GM19238 (cell line): ENCODE data around the gene SBNO2.

ENCODE experiments used
- DNase-seq: peaks from one replicate; pipeline ENCODE4 v3.0.0; 2011; ENCODE audit warnings: low spot score; ENCODE audit not compliant: insufficient read length

SBNO2 gene

GRCh38 chr19:1154731-1155351 lies 19.2 kb downstream of the SBNO2 start:
- DNase-seq = no peak

GRCh38 chr19:1153891-1154730 lies 20.0 kb downstream of the SBNO2 start:
- DNase-seq = no peak

- DNase-seq = no peak
Measured at GRCh38 chr19:1151917-1152587, 22.0 kb downstream of the SBNO2 start.

GRCh38 chr19:1151037-1151724 lies 22.9 kb downstream of the SBNO2 start:
- DNase-seq = no peak

GRCh38 chr19:1150333-1151036 lies 23.6 kb downstream of the SBNO2 start:
- DNase-seq = no peak

- DNase-seq = no peak
Measured at GRCh38 chr19:1149259-1150045, 24.6 kb downstream of the SBNO2 start.

GRCh38 chr19:1147934-1148549 lies 26.0 kb downstream of the SBNO2 start:
- no peak for DNase-seq

- DNase-seq = no peak
Measured at GRCh38 chr19:1146858-1147780, 26.9 kb downstream of the SBNO2 start.

GRCh38 chr19:1146412-1146699 lies 27.7 kb downstream of the SBNO2 start:
- no peak for DNase-seq

GRCh38 chr19:1145635-1146411 lies 28.2 kb downstream of the SBNO2 start:
- no peak for DNase-seq

GRCh38 chr19:1144741-1145140 lies 29.3 kb downstream of the SBNO2 start:
- DNase-seq = no peak

- DNase-seq = no peak
Measured at GRCh38 chr19:1143828-1144399, 30.2 kb downstream of the SBNO2 start.

- DNase-seq = no peak
Measured at GRCh38 chr19:1141944-1142343, 32.1 kb downstream of the SBNO2 start.

GRCh38 chr19:1140272-1141027 lies 33.6 kb downstream of the SBNO2 start:
- DNase-seq = no peak

GRCh38 chr19:1139126-1139525 lies 34.9 kb downstream of the SBNO2 start:
- no peak for DNase-seq

- no peak for DNase-seq
Measured at GRCh38 chr19:1138121-1138520, 35.9 kb downstream of the SBNO2 start.

- no peak for DNase-seq
Measured at GRCh38 chr19:1136621-1137317, 37.3 kb downstream of the SBNO2 start.
